Activated CD8-positive, alpha-beta T cell treated with anti-CD3 and anti-CD28 coated beads for 36 hours (primary cell): ENCODE data around the gene MYOZ3. TPM values are rescaled to one million over a fixed set of nuclear protein-coding genes. Genes with fewer than 3 reads are reported as not detected.

Source experiments
- ATAC-seq: fragments of 200-7000 bp; cut with Tn5 transposase; one replicate; pipeline ENCODE4 v1.10.0; 2021; ENCODE audit warnings: mild to moderate bottlenecking, moderate library complexity
- CTCF ChIA-PET: fragments of 350-600 bp; sonication (Branson Sonifier 250); formaldehyde crosslinking; loops from one replicate; lab custom pipeline; 2021; ENCODE audit warnings: antibody characterized with exemption; lab: Charles Lee
- POLR2A ChIA-PET: fragments of 350-600 bp; sonication (Branson Sonifier 250); formaldehyde crosslinking; loops from one replicate; lab custom pipeline; 2021; ENCODE audit warnings: antibody characterized with exemption; lab: Charles Lee
- DNase-seq: peaks from one replicate; pipeline ENCODE4 v3.0.0-alpha.2; 2020
- H3K27ac Mint-ChIP-seq: one replicate; pipeline ENCODE4 v1.8.0; 2021; ENCODE audit warnings: mild to moderate bottlenecking, mixed read lengths
- H3K27me3 Mint-ChIP-seq: one replicate; pipeline ENCODE4 v1.8.0; 2021; ENCODE audit warnings: mixed read lengths
- H3K36me3 Mint-ChIP-seq: one replicate; pipeline ENCODE4 v1.8.0; 2021; ENCODE audit warnings: low read depth, mixed read lengths
- H3K4me1 Mint-ChIP-seq: one replicate; pipeline ENCODE4 v1.8.0; 2021; ENCODE audit warnings: low read depth, mixed read lengths
- H3K4me3 Mint-ChIP-seq: one replicate; pipeline ENCODE4 v1.8.0; 2021; ENCODE audit warnings: mild to moderate bottlenecking, moderate library complexity, mixed read lengths
- H3K9me3 Mint-ChIP-seq: one replicate; pipeline ENCODE4 v1.8.0; 2021; ENCODE audit warnings: mixed read lengths
- CTCF ChIP-seq: fragments of 200-600 bp; IDR thresholded peaks from one replicate; pipeline ENCODE4 v1.8.0; 2022; ENCODE audit warnings: antibody characterized with exemption, mild to moderate bottlenecking
- intact Hi-C: fragments of 100-400 bp; cut with micrococcal nuclease; formaldehyde crosslinking; loops from one replicate; pipeline ENCODE4 v1.10.0; 2022
- total RNA-seq, 2 experiments: library from RNA; stranded (reverse); gene quantifications; one replicate each; pipeline ENCODE4 v1.2.3, GENCODE V29; 2021

Gene MYOZ3
- total RNA-seq, 2 experiments from 2014 or later: 0.11 to 0.20 TPM

- no peak for DNase-seq
- no peak overlapping the region for H3K27ac Mint-ChIP-seq
- intact Hi-C loops: no loop called here
- no peak for TF ChIP-seq CTCF
- ChIA-PET CTCF (interaction anchor here (1.0 kb wide), 1 partner anchor 81 kb away, joined by 3 read pairs; no protein-coding TSS in a partner anchor), POLR2A (no interaction called here)
- H3K36me3 Mint-ChIP-seq: no peaks in the 10 kb centered on the region
- no peak for ATAC-seq
- peaks cover 11% of the 10 kb centered on the region for H3K27me3 Mint-ChIP-seq
- no peaks in the 10 kb centered on the region for H3K9me3 Mint-ChIP-seq
- no peaks in the 10 kb centered on the region for H3K4me1 Mint-ChIP-seq
- H3K4me3 Mint-ChIP-seq: no peak overlapping the region
Measured at GRCh38 chr5:150641006-150641570, 20.0 kb upstream of the MYOZ3 start.

GRCh38 chr5:150641824-150642566 lies 19.1 kb upstream of the MYOZ3 start:
- ChIA-PET CTCF (interaction anchor here (1.0 kb wide), 1 partner anchor 82 kb away, joined by 3 read pairs; no protein-coding TSS in a partner anchor), POLR2A (no interaction called here)
- Mint-ChIP-seq H3K4me3 (no peak overlapping the region), H3K27me3 (peaks cover 8% of the 10 kb centered on the region), H3K27ac (no peak overlapping the region), H3K36me3 (no peaks in the 10 kb centered on the region), H3K9me3 (no peaks in the 10 kb centered on the region), H3K4me1 (no peaks in the 10 kb centered on the region)
- DNase-seq: no peak
- no peak for ATAC-seq
- TF ChIP-seq CTCF: no peak
- intact Hi-C loops: no loop called here

- POLR2A ChIA-PET: no interaction called here
- CTCF ChIA-PET: no interaction called here
- no peaks in the 10 kb centered on the region for H3K36me3 Mint-ChIP-seq
- intact Hi-C loops: no loop called here
- TF ChIP-seq CTCF: no peak
- H3K27me3 Mint-ChIP-seq: peaks cover 6% of the 10 kb centered on the region
- no peaks in the 10 kb centered on the region for H3K4me1 Mint-ChIP-seq
- H3K4me3 Mint-ChIP-seq: no peak overlapping the region
- H3K27ac Mint-ChIP-seq: no peak overlapping the region
- no peaks in the 10 kb centered on the region for H3K9me3 Mint-ChIP-seq
- no peak for ATAC-seq
- no peak for DNase-seq
Measured at GRCh38 chr5:150642567-150642927, 18.5 kb upstream of the MYOZ3 start.

- H3K27me3 Mint-ChIP-seq: peaks cover 4% of the 10 kb centered on the region
- no peak for TF ChIP-seq CTCF
- H3K27ac Mint-ChIP-seq: no peak overlapping the region
- no peak overlapping the region for H3K4me3 Mint-ChIP-seq
- DNase-seq (no peak), ATAC-seq (no peak)
- POLR2A ChIA-PET: no interaction called here
- CTCF ChIA-PET: interaction anchor here (1.2 to 1.4 kb wide), 2 partner anchors 13 to 83 kb away, joined by 4 to 6 read pairs; no protein-coding TSS in a partner anchor
- intact Hi-C loops: no loop called here
- no peaks in the 10 kb centered on the region for H3K36me3 Mint-ChIP-seq
- no peaks in the 10 kb centered on the region for H3K9me3 Mint-ChIP-seq
- H3K4me1 Mint-ChIP-seq: no peaks in the 10 kb centered on the region
Measured at GRCh38 chr5:150642991-150643710, 17.9 kb upstream of the MYOZ3 start.
